ENCODE measurements around the gene POLR3E. TPM values are rescaled to one million over a fixed set of nuclear protein-coding genes. Genes with fewer than 3 reads are reported as not detected.

Gene POLR3E
- total RNA-seq, 1 donor from 2014 or later = 43.3 TPM

DNA sequence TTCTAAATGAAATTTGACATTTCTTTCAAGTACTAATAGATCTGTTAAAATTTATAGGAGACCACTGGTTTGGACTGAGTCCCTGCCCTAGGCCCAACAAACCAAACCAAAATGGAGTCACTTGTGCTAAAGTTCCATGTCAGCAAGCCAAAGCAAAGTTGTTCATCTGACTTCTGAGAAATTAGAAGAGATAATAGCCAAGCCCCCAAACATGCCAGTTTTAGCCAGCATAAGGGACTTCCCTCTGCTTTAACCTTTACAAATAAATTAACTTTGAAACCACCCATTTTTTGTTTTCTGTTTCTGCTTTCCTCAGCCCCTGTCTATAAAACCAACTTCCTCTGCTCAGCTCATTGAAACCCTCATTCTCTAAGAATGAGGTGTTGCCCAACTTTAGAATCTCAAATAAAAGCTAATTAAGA is 58.3 kb downstream of the POLR3E start:
- no peak for ATAC-seq
- DNase-seq = no peak
- no peaks in the 10 kb centered on the region for H3K9me3 ChIP-seq
- TF ChIP-seq, protein P1, sequence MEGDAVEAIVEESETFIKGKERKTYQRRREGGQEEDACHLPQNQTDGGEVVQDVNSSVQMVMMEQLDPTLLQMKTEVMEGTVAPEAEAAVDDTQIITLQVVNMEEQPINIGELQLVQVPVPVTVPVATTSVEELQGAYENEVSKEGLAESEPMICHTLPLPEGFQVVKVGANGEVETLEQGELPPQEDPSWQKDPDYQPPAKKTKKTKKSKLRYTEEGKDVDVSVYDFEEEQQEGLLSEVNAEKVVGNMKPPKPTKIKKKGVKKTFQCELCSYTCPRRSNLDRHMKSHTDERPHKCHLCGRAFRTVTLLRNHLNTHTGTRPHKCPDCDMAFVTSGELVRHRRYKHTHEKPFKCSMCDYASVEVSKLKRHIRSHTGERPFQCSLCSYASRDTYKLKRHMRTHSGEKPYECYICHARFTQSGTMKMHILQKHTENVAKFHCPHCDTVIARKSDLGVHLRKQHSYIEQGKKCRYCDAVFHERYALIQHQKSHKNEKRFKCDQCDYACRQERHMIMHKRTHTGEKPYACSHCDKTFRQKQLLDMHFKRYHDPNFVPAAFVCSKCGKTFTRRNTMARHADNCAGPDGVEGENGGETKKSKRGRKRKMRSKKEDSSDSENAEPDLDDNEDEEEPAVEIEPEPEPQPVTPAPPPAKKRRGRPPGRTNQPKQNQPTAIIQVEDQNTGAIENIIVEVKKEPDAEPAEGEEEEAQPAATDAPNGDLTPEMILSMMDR (IDR thresholded peaks at IDR 0.05) = no peak
- H3K27me3 ChIP-seq = no peaks in the 10 kb centered on the region
- H3K4me1 ChIP-seq = peaks cover 22% of the 10 kb centered on the region
- H3K27ac ChIP-seq = no peak overlapping the region
- intact Hi-C loops (cut with DNase I) = no loop called here
- peaks cover 5% of the 10 kb centered on the region for H3K36me3 ChIP-seq
- no peak overlapping the region for H3K4me3 ChIP-seq

DNA sequence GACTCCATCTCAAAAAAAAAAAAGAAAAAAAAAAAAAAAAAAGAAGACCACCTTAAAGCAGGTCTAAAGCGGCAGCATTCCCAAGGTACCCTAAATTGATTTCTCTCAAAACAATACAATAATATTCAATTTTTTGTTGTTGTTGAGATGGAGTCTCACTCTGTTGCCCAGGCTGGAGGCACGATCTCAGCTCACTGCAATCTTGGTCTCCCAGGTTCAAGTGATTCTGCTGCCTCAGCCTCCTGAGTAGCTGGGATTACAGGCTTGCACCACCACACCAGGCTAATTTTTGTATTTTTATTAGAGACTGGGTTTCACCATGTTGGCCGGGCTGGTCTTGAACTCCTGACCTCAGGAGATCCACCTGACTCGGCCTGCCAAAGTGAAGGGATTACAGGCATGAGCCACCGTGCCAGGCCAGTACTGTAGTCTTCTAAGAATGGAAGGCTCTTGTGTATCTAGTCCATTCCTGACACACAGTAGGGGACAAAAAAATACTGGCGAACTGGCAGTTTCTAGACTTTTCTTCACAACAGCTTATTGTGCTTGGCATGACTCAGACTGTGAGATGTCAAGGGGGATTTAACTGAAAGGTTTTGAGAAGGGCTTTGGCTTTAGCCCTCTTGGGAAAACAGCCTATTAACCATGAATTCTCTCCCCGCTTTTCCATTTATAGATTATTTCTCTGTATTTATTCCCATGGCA is 59.9 kb downstream of the POLR3E start:
- DNase-seq (no peak), ATAC-seq (no peak)
- no peak overlapping the region for H3K4me3 ChIP-seq
- H3K36me3 ChIP-seq = no peaks in the 10 kb centered on the region
- no peaks in the 10 kb centered on the region for H3K27me3 ChIP-seq
- intact Hi-C loops (cut with DNase I) = no loop called here
- no peaks in the 10 kb centered on the region for H3K9me3 ChIP-seq
- H3K4me1 ChIP-seq = peaks cover 22% of the 10 kb centered on the region
- TF ChIP-seq, protein P1 (IDR thresholded peaks at IDR 0.05) = no peak
- H3K27ac ChIP-seq = no peak overlapping the region

GRCh38 chr16:22357635-22357971 is 60.4 kb downstream of the POLR3E start:
- peaks cover 3% of the 10 kb centered on the region for H3K36me3 ChIP-seq
- H3K9me3 ChIP-seq = no peaks in the 10 kb centered on the region
- ATAC-seq = no peak
- no peak overlapping the region for H3K4me3 ChIP-seq
- DNase-seq = no peak
- H3K27ac ChIP-seq = no peak overlapping the region
- H3K4me1 ChIP-seq = peaks cover 20% of the 10 kb centered on the region
- TF ChIP-seq, protein P1 (IDR thresholded peaks at IDR 0.05) = no peak
- intact Hi-C loops (cut with DNase I) = no loop called here
- H3K27me3 ChIP-seq = no peaks in the 10 kb centered on the region

- intact Hi-C loops (cut with DNase I) = no loop called here
- H3K9me3 ChIP-seq = no peaks in the 10 kb centered on the region
- DNase-seq = no peak
These were observed 60.8 kb downstream of the POLR3E start for GRCh38 chr16:22358000-22358399.

GRCh38 chr16:22359679-22360078 is 62.5 kb downstream of the POLR3E start:
- TF ChIP-seq, protein P1 (IDR thresholded peaks at IDR 0.05) = no peak
- peaks cover 4% of the 10 kb centered on the region for H3K4me1 ChIP-seq
- intact Hi-C loops (cut with DNase I) = no loop called here
- no peaks in the 10 kb centered on the region for H3K27me3 ChIP-seq
- H3K36me3 ChIP-seq = peaks cover 24% of the 10 kb centered on the region
- no peak overlapping the region for H3K27ac ChIP-seq
- DNase-seq (no peak), ATAC-seq (no peak)
- H3K4me3 ChIP-seq = no peak overlapping the region
- no peaks in the 10 kb centered on the region for H3K9me3 ChIP-seq

More at GRCh38 chr16:22358000-22358399, 60.8 kb downstream of the POLR3E start:
- Histone ChIP-seq H3K4me3 (no peak overlapping the region), H3K36me3 (peaks cover 7% of the 10 kb centered on the region), H3K27ac (no peak overlapping the region), H3K27me3 (no peaks in the 10 kb centered on the region), H3K4me1 (peaks cover 16% of the 10 kb centered on the region)
- TF ChIP-seq, protein P1 (IDR thresholded peaks at IDR 0.05) = no peak
- ATAC-seq = no peak
